ENCODE results near the gene FOXP1. TPM values are rescaled to one million over a fixed set of nuclear protein-coding genes. Genes with fewer than 3 reads are reported as not detected.
"Not testable (repeated sequence)": the region's sequence is repeated elsewhere in the genome, so short reads cannot be mapped to it uniquely, and the experiment has no call there.

Gene FOXP1
- total and polyA plus RNA-seq, 12 donors: 7.6 to 42.7 (median 24.3) TPM

- 89 to 90% (median 89%) methylated on average over 9 of the region's 9 CpGs for WGBS, 4 donors
- intact Hi-C loops (cut with DNase I): no loop called here
- TF ChIP-seq CTCF (IDR thresholded peaks at IDR 0.05) (no peak), POLR2A (IDR thresholded peaks at IDR 0.05) (no peak)
- H3K9me3 ChIP-seq (replicated peaks in 1 of 3): no peaks in the 10 kb centered on the region
- H3K36me3 ChIP-seq (replicated peaks in 1 of 2): no peaks in the 10 kb centered on the region
- H3K27ac ChIP-seq: no peak overlapping the region
- no peak overlapping the region for H3K4me3 ChIP-seq
- DNase-seq: no peak
- no peaks in the 10 kb centered on the region for H3K27me3 ChIP-seq
- peaks cover 0 to 6% of the 10 kb centered on the region in 2 donors for H3K4me1 ChIP-seq (replicated peaks in 1 of 2)
Measured at GRCh38 chr3:71530903-71531530, 52.5 kb downstream of the FOXP1 start.

GRCh38 chr3:71528816-71529215, 54.7 kb downstream of the FOXP1 start:
- TF ChIP-seq CTCF (IDR thresholded peaks at IDR 0.05) (no peak), POLR2A (IDR thresholded peaks at IDR 0.05) (no peak)
- no peak for DNase-seq
- Histone ChIP-seq H3K9me3 (replicated peaks in 1 of 3) (no peaks in the 10 kb centered on the region), H3K27ac (no peak overlapping the region), H3K27me3 (no peaks in the 10 kb centered on the region), H3K36me3 (replicated peaks in 1 of 2) (no peaks in the 10 kb centered on the region), H3K4me3 (no peak overlapping the region), H3K4me1 (replicated peaks in 1 of 2) (peaks cover 0 to 5% of the 10 kb centered on the region in 2 donors)
- intact Hi-C loops (cut with DNase I): no loop called here
- 89 to 93% (median 91%) methylated on average over 2 of the region's 2 CpGs for WGBS, 4 donors

DNA sequence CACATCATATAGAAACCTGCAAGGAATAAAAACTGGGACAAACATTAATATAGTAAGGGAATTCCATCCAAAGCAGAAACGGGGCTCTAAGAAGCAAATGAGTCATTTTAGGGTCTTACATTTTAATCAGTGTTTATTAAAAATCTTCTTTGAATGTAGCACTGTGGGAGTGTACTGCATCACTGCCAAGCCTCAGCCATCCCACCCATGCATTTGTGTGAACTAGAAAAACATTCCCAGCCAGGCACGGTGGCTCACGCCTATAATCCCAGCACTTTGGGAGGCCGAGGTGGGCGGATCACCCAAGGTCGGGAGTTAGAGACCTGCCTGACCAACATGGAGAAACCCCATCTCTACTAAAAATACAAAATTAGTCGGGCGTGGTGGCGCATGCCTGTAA, 57.1 kb downstream of the FOXP1 start:
- not testable (repeated sequence) for H3K36me3 ChIP-seq (replicated peaks in 1 of 2)
- WGBS, 4 donors: 90 to 96% (median 92%) methylated on average over 9 of the region's 9 CpGs

GRCh38 chr3:71525391-71525790, 58.1 kb downstream of the FOXP1 start:
- H3K4me3 ChIP-seq: no peak overlapping the region
- TF ChIP-seq CTCF (IDR thresholded peaks at IDR 0.05) (no peak), POLR2A (IDR thresholded peaks at IDR 0.05) (no peak)
- H3K36me3 ChIP-seq (replicated peaks in 1 of 2): no peaks in the 10 kb centered on the region
- H3K9me3 ChIP-seq (replicated peaks in 1 of 3): no peaks in the 10 kb centered on the region
- no peak for DNase-seq
- no peaks in the 10 kb centered on the region for H3K27me3 ChIP-seq
- no peak overlapping the region for H3K27ac ChIP-seq
- no peaks in the 10 kb centered on the region for H3K4me1 ChIP-seq (replicated peaks in 1 of 2)
- intact Hi-C loops (cut with DNase I): no loop called here
- 83 to 85% (median 84%) methylated on average over 3 of the region's 3 CpGs for WGBS, 4 donors

More for the DNA sequence above, 57.1 kb downstream of the FOXP1 start:
- H3K27ac ChIP-seq; H3K4me3 ChIP-seq; DNase-seq; H3K27me3 ChIP-seq; H3K4me1 ChIP-seq (replicated peaks in 1 of 2); intact Hi-C loops (cut with DNase I); H3K9me3 ChIP-seq (replicated peaks in 1 of 3): not testable (repeated sequence)

DNA sequence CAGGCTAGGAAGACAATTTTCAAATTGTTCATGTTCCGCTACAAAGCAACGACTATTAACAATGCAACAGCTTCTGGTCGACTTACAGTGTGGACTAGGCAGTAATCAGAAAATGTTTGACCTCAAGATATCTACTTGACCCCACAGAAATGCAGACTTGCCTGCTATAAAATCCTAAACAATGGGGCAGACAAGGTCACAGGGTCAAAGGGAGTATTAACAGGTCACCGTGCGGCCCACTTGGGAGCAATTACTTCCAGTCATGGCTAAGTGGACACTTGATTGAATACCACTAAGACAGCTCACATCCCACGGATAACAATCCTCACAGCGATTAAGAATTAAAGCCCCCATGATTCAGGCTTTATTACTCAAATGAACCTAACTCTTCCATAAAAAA, 58.9 kb downstream of the FOXP1 start:
- H3K4me1 ChIP-seq (replicated peaks in 1 of 2): no peaks in the 10 kb centered on the region
- H3K27ac ChIP-seq: no peak overlapping the region
- intact Hi-C loops (cut with DNase I): no loop called here
- H3K36me3 ChIP-seq (replicated peaks in 1 of 2): no peaks in the 10 kb centered on the region
- H3K9me3 ChIP-seq (replicated peaks in 1 of 3): no peaks in the 10 kb centered on the region
- no peak overlapping the region for H3K4me3 ChIP-seq
- TF ChIP-seq CTCF (IDR thresholded peaks at IDR 0.05): no peak
- TF ChIP-seq POLR2A (IDR thresholded peaks at IDR 0.05): no peak
- no peak for DNase-seq
- no peaks in the 10 kb centered on the region for H3K27me3 ChIP-seq
- 70 to 84% (median 79%) methylated on average over 7 of the region's 7 CpGs for whole genome bisulfite sequencing, 4 donors

Measured in adrenal gland (tissue), 12 donors.